ENCODE measurements around the gene FKBP6.
"Not testable (repeated sequence)": the region's sequence is repeated elsewhere in the genome, so short reads cannot be mapped to it uniquely, and the experiment has no call there.

FKBP6 gene

DNA sequence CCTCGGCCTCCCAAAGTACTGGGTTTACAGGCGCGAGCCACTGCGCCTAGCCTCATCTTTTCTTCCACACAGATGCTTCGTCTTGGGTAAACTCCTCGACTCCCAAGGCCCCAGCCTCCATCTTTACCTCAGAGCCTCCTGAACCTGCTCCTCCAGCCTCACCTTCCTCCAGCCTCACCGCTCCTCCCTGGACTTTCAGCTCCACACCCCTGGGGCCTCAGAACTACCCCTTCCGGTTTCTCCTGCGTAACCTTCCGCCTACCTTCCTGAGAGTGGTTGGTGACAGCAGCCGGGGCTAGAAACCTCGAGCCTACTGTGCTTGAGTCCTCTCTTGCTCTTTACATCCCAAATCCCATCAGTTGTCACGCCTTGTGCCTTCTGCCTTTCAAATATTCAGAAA, 45.8 kb downstream of the FKBP6 start:
- Histone ChIP-seq H4K20me1 (ENCODE audit: insufficient read depth, low read length) (no peaks in the 10 kb centered on the region), H2AFZ (ENCODE audit: low read depth, low read length) (no peak overlapping the region), H3K9me3 (ENCODE audit: insufficient read depth, low read length, severe bottlenecking) (no peaks in the 10 kb centered on the region), H3K27ac (ENCODE audit: low read length) (no peak overlapping the region), H3K27me3 (ENCODE audit: insufficient read depth, low read length, poor library complexity) (no peaks in the 10 kb centered on the region), H3K9ac (ENCODE audit: low read depth, low read length) (no peak overlapping the region), H3K79me2 (ENCODE audit: insufficient read depth, low read length) (no peaks in the 10 kb centered on the region), H3K4me2 (ENCODE audit: insufficient read depth, low read length) (no peak overlapping the region), H3K36me3 (ENCODE audit: insufficient read depth, low read length) (no peaks in the 10 kb centered on the region), H3K4me1 (ENCODE audit: insufficient read depth, low read length) (no peaks in the 10 kb centered on the region), H3K4me3 (ENCODE audit: low read depth in 1 of 2, low read length in 2 of 2) (no peak overlapping the region)
- DNase-seq (no peak), ATAC-seq (ENCODE audit: insufficient read depth, low read depth) (no peak)
- no peak for TF ChIP-seq EZH2 (IDR thresholded peaks at IDR 0.05; ENCODE audit: borderline replicate concordance, low read depth, low read length, severe bottlenecking)
- TF ChIP-seq, protein P1, sequence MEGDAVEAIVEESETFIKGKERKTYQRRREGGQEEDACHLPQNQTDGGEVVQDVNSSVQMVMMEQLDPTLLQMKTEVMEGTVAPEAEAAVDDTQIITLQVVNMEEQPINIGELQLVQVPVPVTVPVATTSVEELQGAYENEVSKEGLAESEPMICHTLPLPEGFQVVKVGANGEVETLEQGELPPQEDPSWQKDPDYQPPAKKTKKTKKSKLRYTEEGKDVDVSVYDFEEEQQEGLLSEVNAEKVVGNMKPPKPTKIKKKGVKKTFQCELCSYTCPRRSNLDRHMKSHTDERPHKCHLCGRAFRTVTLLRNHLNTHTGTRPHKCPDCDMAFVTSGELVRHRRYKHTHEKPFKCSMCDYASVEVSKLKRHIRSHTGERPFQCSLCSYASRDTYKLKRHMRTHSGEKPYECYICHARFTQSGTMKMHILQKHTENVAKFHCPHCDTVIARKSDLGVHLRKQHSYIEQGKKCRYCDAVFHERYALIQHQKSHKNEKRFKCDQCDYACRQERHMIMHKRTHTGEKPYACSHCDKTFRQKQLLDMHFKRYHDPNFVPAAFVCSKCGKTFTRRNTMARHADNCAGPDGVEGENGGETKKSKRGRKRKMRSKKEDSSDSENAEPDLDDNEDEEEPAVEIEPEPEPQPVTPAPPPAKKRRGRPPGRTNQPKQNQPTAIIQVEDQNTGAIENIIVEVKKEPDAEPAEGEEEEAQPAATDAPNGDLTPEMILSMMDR (IDR thresholded peaks at IDR 0.05; ENCODE audit: borderline replicate concordance, extremely low read depth, low read length, poor library complexity, severe bottlenecking), result no peak

DNA sequence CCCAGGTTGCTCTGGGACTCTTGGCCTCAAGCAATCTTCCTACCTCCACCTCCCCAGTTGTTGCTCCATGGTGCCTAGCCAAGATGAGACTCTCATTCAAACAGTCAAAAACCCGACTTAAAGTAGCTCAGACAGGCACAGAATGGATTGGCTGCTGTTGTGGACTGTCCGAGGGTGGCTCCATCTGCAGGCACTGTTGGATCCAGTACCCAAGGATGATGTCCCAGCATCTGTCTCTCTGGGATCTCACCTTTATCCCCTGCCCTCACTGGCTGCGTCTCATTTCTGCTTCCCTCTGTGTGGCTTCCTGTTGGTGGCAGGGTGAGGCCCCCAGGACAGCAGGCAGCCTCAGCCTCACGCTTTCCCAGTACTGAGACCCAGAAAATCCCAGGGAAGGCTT, 48.3 kb downstream of the FKBP6 start:
- not testable (repeated sequence) for DNase-seq; ATAC-seq (ENCODE audit: insufficient read depth, low read depth); H3K36me3 ChIP-seq (ENCODE audit: insufficient read depth, low read length); H3K4me2 ChIP-seq (ENCODE audit: insufficient read depth, low read length); H3K27ac ChIP-seq (ENCODE audit: low read length); H2AFZ ChIP-seq (ENCODE audit: low read depth, low read length); H3K79me2 ChIP-seq (ENCODE audit: insufficient read depth, low read length); H4K20me1 ChIP-seq (ENCODE audit: insufficient read depth, low read length); H3K27me3 ChIP-seq (ENCODE audit: insufficient read depth, low read length, poor library complexity); H3K4me3 ChIP-seq (ENCODE audit: low read depth in 1 of 2, low read length in 2 of 2); H3K9me3 ChIP-seq (ENCODE audit: insufficient read depth, low read length, severe bottlenecking); H3K4me1 ChIP-seq (ENCODE audit: insufficient read depth, low read length); H3K9ac ChIP-seq (ENCODE audit: low read depth, low read length)

DNA sequence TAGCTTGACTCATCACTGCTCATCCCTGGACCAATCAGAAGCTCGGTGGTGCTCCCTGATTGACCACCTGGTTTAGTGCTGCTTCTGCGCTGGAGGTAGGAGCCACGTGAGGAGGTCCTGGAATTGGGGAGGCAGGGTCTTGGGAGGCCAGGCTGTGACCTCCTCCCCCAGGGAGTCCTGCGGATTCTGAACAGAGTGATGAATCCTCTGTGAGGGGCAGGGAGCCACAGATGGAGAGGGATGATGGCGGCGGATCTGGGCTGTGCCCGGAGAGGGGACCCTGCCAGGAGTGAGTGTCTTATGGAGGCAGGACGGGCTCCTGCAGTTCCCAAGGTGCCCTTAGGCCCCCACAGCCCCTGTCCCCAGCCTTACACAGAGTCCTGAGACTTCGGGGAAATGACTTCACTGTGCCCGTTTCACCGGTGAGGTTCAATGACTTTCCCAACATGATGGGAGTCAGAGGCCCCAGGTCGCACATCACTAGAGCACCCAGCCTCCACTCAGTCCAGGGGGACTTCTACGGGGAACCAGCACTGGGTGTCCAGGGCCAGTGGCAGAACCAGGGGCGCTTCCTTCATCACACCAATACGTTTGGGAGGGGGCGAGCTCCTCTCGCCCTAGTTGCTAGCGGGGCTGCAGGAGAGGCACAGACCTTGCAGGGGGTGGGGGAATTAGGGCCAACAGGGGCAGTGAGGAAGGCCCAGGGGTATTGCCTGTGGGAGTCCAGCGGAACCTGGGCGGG, 48.9 kb downstream of the FKBP6 start:
- no peak overlapping the region for H2AFZ ChIP-seq (ENCODE audit: low read depth, low read length)
- no peaks in the 10 kb centered on the region for H4K20me1 ChIP-seq (ENCODE audit: insufficient read depth, low read length)
- H3K4me2 ChIP-seq (ENCODE audit: insufficient read depth, low read length), result no peak overlapping the region
- TF ChIP-seq, protein P1 (IDR thresholded peaks at IDR 0.05; ENCODE audit: borderline replicate concordance, extremely low read depth, low read length, poor library complexity, severe bottlenecking), result no peak
- no peak for TF ChIP-seq EZH2 (IDR thresholded peaks at IDR 0.05; ENCODE audit: borderline replicate concordance, low read depth, low read length, severe bottlenecking)
- no peaks in the 10 kb centered on the region for H3K36me3 ChIP-seq (ENCODE audit: insufficient read depth, low read length)
- ATAC-seq (ENCODE audit: insufficient read depth, low read depth), result no peak
- H3K79me2 ChIP-seq (ENCODE audit: insufficient read depth, low read length), result no peaks in the 10 kb centered on the region
- no peaks in the 10 kb centered on the region for H3K27me3 ChIP-seq (ENCODE audit: insufficient read depth, low read length, poor library complexity)
- DNase-seq, result no peak
- no peak overlapping the region for H3K4me3 ChIP-seq (ENCODE audit: low read depth in 1 of 2, low read length in 2 of 2)
- no peak overlapping the region for H3K27ac ChIP-seq (ENCODE audit: low read length)
- no peaks in the 10 kb centered on the region for H3K9me3 ChIP-seq (ENCODE audit: insufficient read depth, low read length, severe bottlenecking)
- no peak overlapping the region for H3K9ac ChIP-seq (ENCODE audit: low read depth, low read length)
- H3K4me1 ChIP-seq (ENCODE audit: insufficient read depth, low read length), result no peaks in the 10 kb centered on the region

DNA sequence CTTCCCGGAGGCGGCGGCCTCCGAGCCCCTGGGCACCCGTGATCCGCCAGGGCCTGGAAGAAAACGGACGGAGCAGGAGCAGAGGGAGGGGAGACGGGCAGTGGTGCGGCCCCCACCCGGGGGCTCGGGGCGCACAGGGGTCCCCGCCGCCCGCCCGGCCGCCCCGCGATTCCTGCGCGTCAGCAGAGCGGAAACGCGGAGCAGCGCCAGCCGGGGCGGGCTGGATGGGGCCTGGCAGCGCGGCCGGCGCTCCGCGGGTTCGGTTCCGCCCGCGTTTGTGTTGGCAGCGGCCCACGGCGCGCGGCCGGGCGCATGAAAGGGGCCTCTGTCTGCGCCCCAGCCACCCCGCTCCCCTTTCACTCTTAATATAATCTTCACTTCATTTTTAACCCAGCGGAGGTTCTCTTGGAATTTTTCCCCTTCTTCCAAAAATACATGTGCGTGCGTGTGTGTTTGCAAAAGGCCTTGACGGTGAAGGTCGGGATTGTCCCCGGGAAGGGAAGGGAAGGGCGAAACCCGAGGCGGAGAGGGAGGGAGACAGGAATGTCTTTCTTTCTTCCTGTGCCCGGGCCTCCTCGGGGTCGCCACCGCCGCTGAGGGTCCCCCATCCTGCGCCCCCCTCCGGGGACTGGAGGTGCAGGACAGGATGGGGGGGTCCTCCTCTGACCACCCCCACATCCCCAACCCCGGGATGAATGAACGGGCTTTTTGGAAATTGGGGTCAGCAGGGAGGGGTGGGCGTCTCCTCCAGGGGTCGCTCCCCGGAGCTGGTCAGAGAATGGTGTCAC, 49.6 kb downstream of the FKBP6 start:
- not testable (repeated sequence) for H2AFZ ChIP-seq (ENCODE audit: low read depth, low read length); H3K79me2 ChIP-seq (ENCODE audit: insufficient read depth, low read length); H4K20me1 ChIP-seq (ENCODE audit: insufficient read depth, low read length); H3K4me3 ChIP-seq (ENCODE audit: low read depth in 1 of 2, low read length in 2 of 2); H3K4me1 ChIP-seq (ENCODE audit: insufficient read depth, low read length); H3K4me2 ChIP-seq (ENCODE audit: insufficient read depth, low read length); H3K9me3 ChIP-seq (ENCODE audit: insufficient read depth, low read length, severe bottlenecking); H3K36me3 ChIP-seq (ENCODE audit: insufficient read depth, low read length); H3K27ac ChIP-seq (ENCODE audit: low read length); H3K27me3 ChIP-seq (ENCODE audit: insufficient read depth, low read length, poor library complexity); ATAC-seq (ENCODE audit: insufficient read depth, low read depth); DNase-seq; H3K9ac ChIP-seq (ENCODE audit: low read depth, low read length)

All from DND-41 (cell line).